GM08714 (cell line): Measurements from ENCODE around the gene TEPSIN.

Experiments used
- H3K4me3 ChIP-seq: fragments of 200-500 bp; sonication (Bioruptor generic); 2 replicates; pipeline ENCODE4 v1.5.1; 2014; ENCODE audit warnings: mild to moderate bottlenecking, low read length, inconsistent platforms
- ZNF274 ChIP-seq: IDR thresholded peaks from 2 replicates; pipeline ENCODE4 v1.6.1; 2012; ENCODE audit warnings: mild to moderate bottlenecking, low read depth, low read length

Gene TEPSIN

GRCh38 chr17:81182596-81182995 is 56.3 kb downstream of the TEPSIN start:
- TF ChIP-seq ZNF274: no peak

GRCh38 chr17:81181811-81182185 is 57.1 kb downstream of the TEPSIN start:
- TF ChIP-seq ZNF274: no peak
- no peak overlapping the region for H3K4me3 ChIP-seq

More at GRCh38 chr17:81182596-81182995, 56.3 kb downstream of the TEPSIN start:
- H3K4me3 ChIP-seq: no peak overlapping the region

GRCh38 chr17:81180836-81181810 is 57.7 kb downstream of the TEPSIN start:
- H3K4me3 ChIP-seq: no peak overlapping the region
- no peak for TF ChIP-seq ZNF274

GRCh38 chr17:81179861-81180260 is 59.0 kb downstream of the TEPSIN start:
- H3K4me3 ChIP-seq: no peak overlapping the region
- no peak for TF ChIP-seq ZNF274

- H3K4me3 ChIP-seq: no peak overlapping the region
- TF ChIP-seq ZNF274: no peak
Observed at GRCh38 chr17:81179220-81179619, 59.6 kb downstream of the TEPSIN start.
